ENCODE data around the gene KRTAP12-3.

DNA sequence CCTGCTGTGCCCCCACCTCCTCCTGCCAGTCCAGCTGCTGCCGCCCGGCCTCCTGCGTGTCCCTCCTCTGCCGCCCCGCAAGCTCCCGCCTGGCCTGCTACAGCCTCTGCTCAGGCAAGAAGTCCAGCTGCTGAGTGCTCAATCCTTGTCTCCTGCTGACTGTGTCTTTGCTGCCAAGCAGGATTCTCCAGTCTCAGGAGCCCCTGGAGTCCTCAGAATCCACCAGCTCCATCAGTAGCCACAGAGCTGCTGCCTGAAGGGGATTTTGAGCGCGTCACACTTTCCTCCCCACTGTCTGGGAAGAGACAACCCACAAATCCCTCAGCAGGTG lies 10.5 kb upstream of the KRTAP12-3 start:
- no peak for TF ChIP-seq EP300 (conservative IDR thresholded peaks at IDR 0.05; ENCODE audit: poor library complexity, severe bottlenecking)
- no peak for TF ChIP-seq POLR2AphosphoS5 (IDR thresholded peaks at IDR 0.05)
- no peak for TF ChIP-seq CTCF (IDR thresholded peaks at IDR 0.05; ENCODE audit: poor library complexity, severe bottlenecking)
- no peak for TF ChIP-seq MXI1 (conservative IDR thresholded peaks at IDR 0.05; ENCODE audit: poor library complexity, severe bottlenecking)

All from neural cell (in vitro differentiated cells).